ENCODE results near the gene TMEM232.
"Not testable (repeated sequence)": the region's sequence is repeated elsewhere in the genome, so short reads cannot be mapped to it uniquely, and the experiment has no call there.

TMEM232 gene

GRCh38 chr5:110738503-110738811, 12.0 kb upstream of the TMEM232 start:
- no peak for DNase-seq (ENCODE audit: low read depth in 1 of 2, low spot score in 1 of 2)
- in situ Hi-C loops (cut with HindIII; ENCODE audit: low pct_unique_long_range_greater_than_20kb, low sequenced_read_pairs), result no loop called here
- no peak for TF ChIP-seq JUND (IDR thresholded peaks at IDR 0.05; ENCODE audit: low read depth)

GRCh38 chr5:110736753-110737152, 10.3 kb upstream of the TMEM232 start:
- no peak for TF ChIP-seq JUND (IDR thresholded peaks at IDR 0.05; ENCODE audit: low read depth)
- no peak for DNase-seq (ENCODE audit: low read depth in 1 of 2, low spot score in 1 of 2)
- in situ Hi-C loops (cut with HindIII; ENCODE audit: low pct_unique_long_range_greater_than_20kb, low sequenced_read_pairs), result no loop called here

DNA sequence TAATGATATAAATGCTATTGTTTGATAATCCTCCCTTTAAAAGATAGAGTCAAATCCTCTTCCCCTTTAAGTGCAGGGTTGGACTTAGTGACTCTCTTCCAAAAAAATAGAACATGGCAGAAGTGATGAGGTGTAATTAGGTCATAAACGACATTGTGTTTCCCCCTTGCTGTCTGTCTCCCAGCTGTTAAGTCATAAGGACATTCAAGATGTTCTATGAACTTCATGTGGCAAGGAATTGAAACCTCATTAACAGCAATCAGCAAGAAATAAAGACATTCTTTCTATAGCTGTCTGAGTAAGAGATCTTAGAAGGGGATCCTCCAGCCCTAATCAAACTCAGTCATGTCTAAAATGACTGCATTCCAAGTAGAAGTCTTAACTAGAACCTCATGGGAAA, 9.1 kb upstream of the TMEM232 start:
- in situ Hi-C loops (cut with HindIII; ENCODE audit: low pct_unique_long_range_greater_than_20kb, low sequenced_read_pairs), result no loop called here
- no peak for DNase-seq (ENCODE audit: low read depth in 1 of 2, low spot score in 1 of 2)
- no peak for TF ChIP-seq JUND (IDR thresholded peaks at IDR 0.05; ENCODE audit: low read depth)

DNA sequence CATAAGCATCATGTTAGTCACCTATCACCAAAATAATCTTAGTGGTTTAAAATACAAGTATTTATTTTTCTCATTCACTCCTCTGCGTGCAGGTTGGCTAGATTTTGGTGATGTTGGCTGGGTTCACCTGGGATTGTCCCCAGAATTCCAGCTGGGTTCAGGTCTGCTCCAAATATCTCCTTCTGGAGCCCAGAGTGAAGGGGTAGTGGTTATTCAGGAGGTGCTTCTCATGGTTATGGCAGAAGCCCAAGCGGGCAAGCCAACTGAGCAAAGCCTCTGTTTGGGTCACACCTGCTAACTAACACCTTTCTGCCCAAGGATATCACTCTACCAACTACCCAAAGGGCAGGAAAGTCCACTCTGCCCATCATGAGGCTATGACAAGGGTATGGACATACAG, 7.6 kb upstream of the TMEM232 start:
- no peak for DNase-seq (ENCODE audit: low read depth in 1 of 2, low spot score in 1 of 2)
- no peak for TF ChIP-seq JUND (IDR thresholded peaks at IDR 0.05; ENCODE audit: low read depth)
- in situ Hi-C loops (cut with HindIII; ENCODE audit: low pct_unique_long_range_greater_than_20kb, low sequenced_read_pairs), result no loop called here

- in situ Hi-C loops (cut with HindIII; ENCODE audit: low pct_unique_long_range_greater_than_20kb, low sequenced_read_pairs), result not testable (repeated sequence)
Observed at GRCh38 chr5:110731499-110731898, 5.0 kb upstream of the TMEM232 start.

DNA sequence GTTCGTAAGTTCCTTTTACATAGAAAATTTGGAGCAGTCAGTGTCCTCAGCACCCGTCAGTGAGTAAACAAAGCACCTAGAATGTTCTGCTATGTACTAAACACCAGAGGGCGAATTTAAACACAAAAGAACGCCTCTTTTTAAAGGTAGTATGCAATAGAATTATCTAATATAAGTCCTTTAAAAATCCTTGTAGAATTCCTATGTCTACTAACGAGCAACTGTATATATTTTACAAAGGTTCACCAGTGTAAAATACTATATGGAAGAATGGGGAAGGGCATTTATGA, 499 bp upstream of the TMEM232 start:
- in situ Hi-C loops (cut with HindIII; ENCODE audit: low pct_unique_long_range_greater_than_20kb, low sequenced_read_pairs), result no loop called here
- no peak for TF ChIP-seq JUND (IDR thresholded peaks at IDR 0.05; ENCODE audit: low read depth)
- DNase-seq (ENCODE audit: low read depth in 1 of 2, low spot score in 1 of 2), result peak; percentile 5 to 61

More at GRCh38 chr5:110731499-110731898, 5.0 kb upstream of the TMEM232 start:
- not testable (repeated sequence) for DNase-seq (ENCODE audit: low read depth in 1 of 2, low spot score in 1 of 2)

GRCh38 chr5:110718311-110718710, 8.2 kb downstream of the TMEM232 start:
- DNase-seq (ENCODE audit: low read depth in 1 of 2, low spot score in 1 of 2), result no peak
- in situ Hi-C loops (cut with HindIII; ENCODE audit: low pct_unique_long_range_greater_than_20kb, low sequenced_read_pairs), result no loop called here
- TF ChIP-seq JUND (IDR thresholded peaks at IDR 0.05; ENCODE audit: low read depth), result no peak

DNA sequence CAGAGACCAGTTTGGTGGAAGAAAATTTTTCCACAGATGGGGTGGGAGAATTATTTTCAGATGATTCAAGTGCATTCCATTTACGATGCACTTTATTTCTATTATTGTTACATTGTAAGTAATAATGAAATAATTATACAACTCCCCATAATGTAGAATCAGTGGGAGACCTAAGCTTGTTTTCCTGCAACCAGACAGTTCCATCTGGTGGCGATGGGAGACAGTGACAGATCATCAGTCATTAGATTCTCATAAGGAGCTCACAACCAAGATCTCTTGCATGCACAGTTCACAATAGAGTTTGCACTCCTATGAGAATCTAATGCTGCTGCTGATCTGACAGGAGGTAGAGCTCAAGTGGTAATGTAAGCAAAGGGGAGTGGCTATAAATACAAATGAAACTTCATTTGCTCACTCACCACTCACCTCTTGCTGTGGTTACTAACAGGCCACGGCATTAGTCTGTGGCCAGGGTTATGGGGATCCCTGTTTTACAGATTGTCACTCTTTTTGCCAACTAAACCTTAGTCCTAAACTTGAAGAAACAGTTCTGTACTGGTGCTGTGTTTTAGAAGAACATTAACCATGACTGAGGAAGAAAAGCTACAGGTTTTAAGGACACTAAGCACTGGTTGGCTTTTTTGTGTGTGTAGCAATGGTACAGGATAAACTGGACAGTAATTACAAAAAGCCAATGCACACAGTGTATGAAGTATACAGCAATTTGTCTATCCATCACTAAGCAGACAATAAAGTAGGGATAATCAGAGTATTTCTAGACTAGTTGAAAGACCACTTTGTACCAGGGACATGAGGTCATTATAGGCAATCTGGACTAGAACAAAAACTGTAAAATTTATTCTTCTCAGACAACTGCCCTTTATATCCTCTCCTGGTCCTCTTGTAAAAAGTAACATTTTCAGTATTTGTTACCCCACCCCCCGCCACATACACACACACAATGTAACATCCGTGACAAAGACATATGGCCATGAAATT, 9.9 kb downstream of the TMEM232 start:
- TF ChIP-seq JUND (IDR thresholded peaks at IDR 0.05; ENCODE audit: low read depth), result no peak
- peak in 1 of 2 experiments; percentile 31 for DNase-seq (ENCODE audit: low read depth in 1 of 2, low spot score in 1 of 2)
- in situ Hi-C loops (cut with HindIII; ENCODE audit: low pct_unique_long_range_greater_than_20kb, low sequenced_read_pairs), result no loop called here

- in situ Hi-C loops (cut with HindIII; ENCODE audit: low pct_unique_long_range_greater_than_20kb, low sequenced_read_pairs), result no loop called here
- TF ChIP-seq JUND (IDR thresholded peaks at IDR 0.05; ENCODE audit: low read depth), result no peak
- DNase-seq (ENCODE audit: low read depth in 1 of 2, low spot score in 1 of 2), result no peak
Observed at GRCh38 chr5:110707260-110707844, 19.1 kb downstream of the TMEM232 start.

DNA sequence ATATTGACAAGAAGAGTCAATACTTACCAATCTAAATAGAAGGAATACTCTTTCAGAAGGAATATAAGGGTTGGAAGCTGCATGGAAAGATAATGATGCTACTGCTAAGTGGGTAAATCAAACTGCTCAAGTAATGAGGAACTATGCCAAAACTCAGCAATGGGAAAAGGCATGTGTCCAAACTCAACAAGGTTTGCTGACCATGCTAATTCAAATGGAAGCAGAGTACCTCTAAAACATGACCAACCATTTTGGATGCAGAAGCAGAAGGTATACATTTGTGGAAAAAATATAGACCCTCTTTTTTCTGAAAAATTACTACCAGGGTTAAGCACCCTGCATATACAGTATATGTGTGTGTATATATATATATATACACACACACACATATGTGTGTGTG, 21.1 kb downstream of the TMEM232 start:
- no peak for DNase-seq (ENCODE audit: low read depth in 1 of 2, low spot score in 1 of 2)
- in situ Hi-C loops (cut with HindIII; ENCODE audit: low pct_unique_long_range_greater_than_20kb, low sequenced_read_pairs), result no loop called here

DNA sequence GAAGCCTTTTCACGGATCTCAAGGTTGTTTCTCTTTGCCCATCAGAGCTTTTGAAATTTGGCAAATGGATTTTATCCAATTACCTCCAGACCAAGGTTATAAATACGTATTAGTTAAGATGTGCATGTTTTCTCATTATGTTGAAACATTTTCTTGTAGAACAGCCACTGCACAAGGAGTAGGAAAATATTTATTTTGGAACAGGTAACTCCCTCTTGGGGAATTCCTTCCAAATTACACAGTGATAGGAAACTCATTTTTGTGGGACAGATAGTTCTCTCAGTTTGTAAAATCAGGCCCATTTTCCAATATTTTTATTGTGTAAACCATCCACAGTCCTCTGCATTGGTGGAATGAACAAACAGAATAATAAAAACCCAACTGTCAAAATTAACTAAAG, 23.0 kb downstream of the TMEM232 start:
- no peak for DNase-seq (ENCODE audit: low read depth in 1 of 2, low spot score in 1 of 2)
- in situ Hi-C loops (cut with HindIII; ENCODE audit: low pct_unique_long_range_greater_than_20kb, low sequenced_read_pairs), result no loop called here
- TF ChIP-seq JUND (IDR thresholded peaks at IDR 0.05; ENCODE audit: low read depth), result no peak

More for the DNA sequence above, 21.1 kb downstream of the TMEM232 start:
- no peak for TF ChIP-seq JUND (IDR thresholded peaks at IDR 0.05; ENCODE audit: low read depth)

DNA sequence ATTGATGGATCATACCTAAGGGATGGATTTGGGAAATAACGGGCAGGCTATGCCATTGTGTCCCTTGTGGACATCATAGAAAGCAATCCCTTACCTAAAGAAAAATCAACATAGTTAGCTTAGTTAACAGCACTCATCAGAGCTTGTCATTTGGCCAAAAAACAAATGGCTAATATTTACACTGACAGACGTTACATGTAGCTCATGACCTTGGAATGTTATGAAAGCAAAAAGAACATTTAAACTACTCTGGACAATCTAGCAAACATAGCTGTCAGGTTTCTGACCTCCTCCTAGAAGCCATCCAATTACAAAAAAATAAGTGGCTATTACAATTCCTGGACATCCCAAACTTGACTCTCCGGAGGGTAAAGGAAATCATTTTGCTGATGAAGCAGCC, 23.8 kb downstream of the TMEM232 start:
- TF ChIP-seq JUND (IDR thresholded peaks at IDR 0.05; ENCODE audit: low read depth), result no peak
- in situ Hi-C loops (cut with HindIII; ENCODE audit: low pct_unique_long_range_greater_than_20kb, low sequenced_read_pairs), result no loop called here
- no peak for DNase-seq (ENCODE audit: low read depth in 1 of 2, low spot score in 1 of 2)

GRCh38 chr5:110702300-110702699, 24.2 kb downstream of the TMEM232 start:
- in situ Hi-C loops (cut with HindIII; ENCODE audit: low pct_unique_long_range_greater_than_20kb, low sequenced_read_pairs), result no loop called here
- TF ChIP-seq JUND (IDR thresholded peaks at IDR 0.05; ENCODE audit: low read depth), result no peak
- no peak for DNase-seq (ENCODE audit: low read depth in 1 of 2, low spot score in 1 of 2)

GRCh38 chr5:110692669-110693068, 33.8 kb downstream of the TMEM232 start:
- peak in 1 of 2 experiments; percentile 15 for DNase-seq (ENCODE audit: low read depth in 1 of 2, low spot score in 1 of 2)
- in situ Hi-C loops (cut with HindIII; ENCODE audit: low pct_unique_long_range_greater_than_20kb, low sequenced_read_pairs), result not testable (repeated sequence)

DNA sequence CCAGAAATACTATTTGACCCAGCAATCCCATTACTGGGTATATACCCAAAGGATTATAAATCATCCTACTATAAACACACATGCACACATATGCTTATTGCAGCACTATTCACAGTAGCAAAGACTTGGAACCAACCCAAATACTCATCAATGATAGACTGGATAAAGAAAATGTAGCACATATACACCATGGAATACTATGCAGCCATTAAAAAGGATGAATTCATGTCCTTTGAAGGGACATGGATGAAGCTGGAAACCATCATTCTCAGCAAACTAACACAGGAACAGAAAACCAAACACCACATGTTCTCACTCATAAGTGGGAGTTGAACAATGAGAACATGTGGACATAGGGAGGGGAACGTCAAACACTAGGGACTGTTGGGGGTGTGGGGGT, 35.9 kb downstream of the TMEM232 start:
- in situ Hi-C loops (cut with HindIII; ENCODE audit: low pct_unique_long_range_greater_than_20kb, low sequenced_read_pairs), result not testable (repeated sequence)

More for the DNA sequence above, 35.9 kb downstream of the TMEM232 start:
- DNase-seq (ENCODE audit: low read depth in 1 of 2, low spot score in 1 of 2), result not testable (repeated sequence)
